ENCODE results near the gene NIPSNAP3A. TPM values are rescaled to one million over a fixed set of nuclear protein-coding genes. Genes with fewer than 3 reads are reported as not detected.

NIPSNAP3A gene
- total RNA-seq, result 47.2 TPM

GRCh38 chr9:104747565-104748358 lies at the start of gene NIPSNAP3A:
NIPSNAP3A (plus strand) TSS chr9:104747683; CDS start chr9:104747793, 110 bp downstream.

Other genes with a start within 250 kb of the NIPSNAP3A start
- gene OR13F1, start 243.4 kb upstream of the NIPSNAP3A start, total RNA-seq, result not detected
- not detected for gene OR13C4, start 220.5 kb upstream of the NIPSNAP3A start, total RNA-seq
- not detected for gene OR13C3, start 210.8 kb upstream of the NIPSNAP3A start, total RNA-seq
- not detected for gene OR13C8, start 178.5 kb upstream of the NIPSNAP3A start, total RNA-seq
- gene OR13C5, start 148.3 kb upstream of the NIPSNAP3A start, total RNA-seq, result not detected
- gene OR13C2, start 142.1 kb upstream of the NIPSNAP3A start, total RNA-seq, result 0.18 TPM
- 0.58 TPM for gene OR13C9, start 129.5 kb upstream of the NIPSNAP3A start, total RNA-seq
- not detected for gene OR13D1, start 53.2 kb upstream of the NIPSNAP3A start, total RNA-seq
- gene NIPSNAP3B, start 16.4 kb downstream of the NIPSNAP3A start, total RNA-seq, result 9.0 TPM
- gene ABCA1, start 180.5 kb downstream of the NIPSNAP3A start, total RNA-seq, result 31.1 TPM